ENCODE results near the gene CRIM1. TPM values are rescaled to one million over a fixed set of nuclear protein-coding genes. Genes with fewer than 3 reads are reported as not detected.

CRIM1 gene
- total RNA-seq, 1 experiment from 2014 or later = 46.5 TPM

GRCh38 chr2:36318547-36318946 is 37.0 kb upstream of the CRIM1 start:
- POLR2A ChIA-PET (ENCODE audit: low non-redundant PET) = no interaction called here
- H3K9me3 ChIP-seq (ENCODE audit: low read depth, low read length, poor library complexity, severe bottlenecking) = no peaks in the 10 kb centered on the region

GRCh38 chr2:36322108-36322507 is 33.5 kb upstream of the CRIM1 start:
- Histone ChIP-seq H3K27me3 (replicated peaks; ENCODE audit: insufficient read depth, low read depth, low read length, poor library complexity) (no peaks in the 10 kb centered on the region), H3K27ac (ENCODE audit: low read depth, low read length, poor library complexity, severe bottlenecking) (no peak overlapping the region), H3K36me3 (ENCODE audit: insufficient read depth, low read length, poor library complexity, severe bottlenecking) (no peaks in the 10 kb centered on the region), H3K9me3 (ENCODE audit: low read depth, low read length, poor library complexity, severe bottlenecking) (no peaks in the 10 kb centered on the region), H3K4me1 (ENCODE audit: insufficient read depth, low read length, poor library complexity, severe bottlenecking) (no peaks in the 10 kb centered on the region), H3K4me3 (ENCODE audit: low read depth, low read length, poor library complexity, severe bottlenecking) (no peak overlapping the region)
- DNase-seq (ENCODE audit: low spot score) = peak; percentile 61
- TF ChIP-seq EZH2 (IDR thresholded peaks at IDR 0.05; ENCODE audit: borderline replicate concordance, low read depth, low read length, poor library complexity, severe bottlenecking) (no peak), CTCF (conservative IDR thresholded peaks at IDR 0.05; ENCODE audit: low read depth, low read length) (peak; percentile 67)
- intact Hi-C loops (cut with micrococcal nuclease; ENCODE audit: unreplicated experiment) = loop anchor here (5.0 kb wide), 1 partner anchor 350 kb away; no protein-coding TSS in a partner anchor
- BruUV-seq (replicated peaks) = no TSS peak
- POLR2A ChIA-PET (ENCODE audit: low non-redundant PET) = no interaction called here
- CTCF ChIA-PET = interaction anchor here (0.6 to 0.8 kb wide), 6 partner anchors 11 to 454 kb away, joined by 3 to 8 read pairs (median 3); no protein-coding TSS in a partner anchor

More at GRCh38 chr2:36318547-36318946, 37.0 kb upstream of the CRIM1 start:
- no peak overlapping the region for H3K27ac ChIP-seq (ENCODE audit: low read depth, low read length, poor library complexity, severe bottlenecking)
- H3K36me3 ChIP-seq (ENCODE audit: insufficient read depth, low read length, poor library complexity, severe bottlenecking) = no peaks in the 10 kb centered on the region
- intact Hi-C loops (cut with micrococcal nuclease; ENCODE audit: unreplicated experiment) = no loop called here
- DNase-seq (ENCODE audit: low spot score) = no peak
- H3K4me3 ChIP-seq (ENCODE audit: low read depth, low read length, poor library complexity, severe bottlenecking) = no peak overlapping the region
- no peaks in the 10 kb centered on the region for H3K4me1 ChIP-seq (ENCODE audit: insufficient read depth, low read length, poor library complexity, severe bottlenecking)
- H3K27me3 ChIP-seq (replicated peaks; ENCODE audit: insufficient read depth, low read depth, low read length, poor library complexity) = no peaks in the 10 kb centered on the region
- no TSS peak for BruUV-seq (replicated peaks)
- TF ChIP-seq CTCF (conservative IDR thresholded peaks at IDR 0.05; ENCODE audit: low read depth, low read length) = no peak; the same call in 1 of the 2 replicates
- no peak for TF ChIP-seq EZH2 (IDR thresholded peaks at IDR 0.05; ENCODE audit: borderline replicate concordance, low read depth, low read length, poor library complexity, severe bottlenecking)
- CTCF ChIA-PET = no interaction called here

GRCh38 chr2:36326286-36326685 is 29.3 kb upstream of the CRIM1 start:
- no peaks in the 10 kb centered on the region for H3K9me3 ChIP-seq (ENCODE audit: low read depth, low read length, poor library complexity, severe bottlenecking)
- ChIA-PET CTCF (no interaction called here), POLR2A (ENCODE audit: low non-redundant PET) (no interaction called here)
- intact Hi-C loops (cut with micrococcal nuclease; ENCODE audit: unreplicated experiment) = no loop called here
- H3K27ac ChIP-seq (ENCODE audit: low read depth, low read length, poor library complexity, severe bottlenecking) = no peak overlapping the region
- no peak for DNase-seq (ENCODE audit: low spot score)
- H3K27me3 ChIP-seq (replicated peaks; ENCODE audit: insufficient read depth, low read depth, low read length, poor library complexity) = no peaks in the 10 kb centered on the region
- H3K36me3 ChIP-seq (ENCODE audit: insufficient read depth, low read length, poor library complexity, severe bottlenecking) = no peaks in the 10 kb centered on the region
- H3K4me1 ChIP-seq (ENCODE audit: insufficient read depth, low read length, poor library complexity, severe bottlenecking) = no peaks in the 10 kb centered on the region
- no peak overlapping the region for H3K4me3 ChIP-seq (ENCODE audit: low read depth, low read length, poor library complexity, severe bottlenecking)
- no TSS peak for BruUV-seq (replicated peaks)
- TF ChIP-seq CTCF (conservative IDR thresholded peaks at IDR 0.05; ENCODE audit: low read depth, low read length) (no peak), EZH2 (IDR thresholded peaks at IDR 0.05; ENCODE audit: borderline replicate concordance, low read depth, low read length, poor library complexity, severe bottlenecking) (no peak)

Data from A673 (cell line).